IPS-20b (cell line): ENCODE results near the gene HSPBP1.

Experiments used
- H3K27ac ChIP-seq: one replicate; pipeline ENCODE4 v1.5.1; 2013; ENCODE audit warnings: low read length
- H3K27me3 ChIP-seq: 2 replicates; pipeline ENCODE4 v1.6.1; 2013; ENCODE audit warnings: mild to moderate bottlenecking, low read length, inconsistent platforms; ENCODE audit not compliant: insufficient read depth
- H3K36me3 ChIP-seq: 2 replicates; pipeline ENCODE4 v1.6.1; 2013; ENCODE audit warnings: low read depth, mild to moderate bottlenecking, inconsistent platforms, low read length, moderate library complexity; ENCODE audit not compliant: insufficient read depth
- H3K4me1 ChIP-seq: 2 replicates; pipeline ENCODE4 v1.6.1; 2013; ENCODE audit warnings: mild to moderate bottlenecking, control low read depth, inconsistent platforms, low read length, moderate library complexity; ENCODE audit not compliant: insufficient read depth
- H3K4me3 ChIP-seq: 2 replicates; pipeline ENCODE4 v1.5.1; 2013; ENCODE audit warnings: mild to moderate bottlenecking, low read length, inconsistent platforms
- H3K9ac ChIP-seq: 2 replicates; pipeline ENCODE4 v1.6.1; 2013; ENCODE audit warnings: low read depth, mild to moderate bottlenecking, inconsistent platforms, low read length, moderate library complexity
- H3K9me3 ChIP-seq: 2 replicates; pipeline ENCODE4 v1.6.1; 2013; ENCODE audit warnings: mild to moderate bottlenecking, low read depth, low read length, inconsistent platforms; ENCODE audit not compliant: insufficient read depth

The HSPBP1 gene

DNA sequence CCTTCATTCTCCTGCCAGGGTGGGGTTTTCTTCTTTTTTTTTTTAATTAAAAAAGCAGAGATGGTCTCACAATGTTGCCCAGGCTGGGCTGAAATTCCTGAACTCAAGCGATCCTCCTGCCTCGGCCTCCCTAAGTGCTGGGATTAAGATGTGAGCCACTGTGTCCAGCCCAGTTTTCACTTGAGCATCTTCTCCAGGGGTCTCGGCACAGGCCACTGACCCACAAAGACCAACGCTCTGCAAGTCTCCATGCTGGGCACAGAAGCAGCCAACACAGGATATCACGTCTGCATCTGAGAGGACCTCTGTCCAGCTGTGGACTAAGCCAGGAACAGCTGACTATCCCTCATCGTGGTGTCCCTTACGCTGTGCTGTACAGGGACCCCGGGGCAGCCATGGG, 41.9 kb downstream of the HSPBP1 start:
- peaks cover 89% of the 10 kb centered on the region for H3K36me3 ChIP-seq
- H3K9me3 ChIP-seq = no peaks in the 10 kb centered on the region
- no peak overlapping the region for H3K27ac ChIP-seq
- no peak overlapping the region for H3K9ac ChIP-seq
- H3K27me3 ChIP-seq = no peaks in the 10 kb centered on the region
- no peak overlapping the region for H3K4me3 ChIP-seq
- H3K4me1 ChIP-seq = no peaks in the 10 kb centered on the region

DNA sequence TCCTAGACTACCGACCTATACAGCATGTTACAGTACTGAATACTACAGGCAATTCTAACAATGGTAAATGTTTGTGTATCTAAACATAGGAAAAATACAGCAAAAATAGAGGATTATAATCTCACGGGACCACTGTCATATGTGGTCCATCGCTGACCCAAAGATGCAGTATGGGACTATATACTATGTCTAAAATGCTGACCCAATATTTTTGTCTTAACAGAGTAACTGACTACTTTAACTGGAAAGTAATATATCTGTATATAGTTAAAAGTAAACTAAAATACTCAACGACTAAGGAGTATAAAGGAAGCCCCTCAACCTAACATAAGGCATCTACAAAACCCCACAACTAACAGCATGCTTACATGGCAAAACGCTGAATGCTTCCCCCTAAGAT, 46.9 kb downstream of the HSPBP1 start:
- no peaks in the 10 kb centered on the region for H3K27me3 ChIP-seq
- no peak overlapping the region for H3K9ac ChIP-seq
- peaks cover 66% of the 10 kb centered on the region for H3K36me3 ChIP-seq
- no peak overlapping the region for H3K27ac ChIP-seq
- no peak overlapping the region for H3K4me3 ChIP-seq
- no peaks in the 10 kb centered on the region for H3K4me1 ChIP-seq
- no peaks in the 10 kb centered on the region for H3K9me3 ChIP-seq

DNA sequence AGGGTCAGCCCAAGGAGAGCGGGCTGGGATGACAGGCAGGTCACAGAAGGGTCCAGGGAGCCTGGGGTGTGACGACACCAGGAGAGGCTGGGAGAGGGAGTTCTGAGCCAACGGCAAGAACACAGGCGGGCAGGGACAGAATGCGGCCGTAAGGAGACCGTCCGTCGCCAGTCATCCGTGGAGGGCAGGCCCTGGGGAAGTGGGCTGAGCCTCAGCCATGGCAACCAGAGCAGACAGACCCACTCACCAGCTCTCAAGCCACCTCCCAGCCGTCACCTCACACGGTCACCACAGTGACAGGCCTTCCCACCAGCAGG, 47.7 kb downstream of the HSPBP1 start:
- H3K9me3 ChIP-seq = no peaks in the 10 kb centered on the region
- peaks cover 58% of the 10 kb centered on the region for H3K36me3 ChIP-seq
- no peaks in the 10 kb centered on the region for H3K27me3 ChIP-seq
- H3K4me3 ChIP-seq = no peak overlapping the region
- H3K9ac ChIP-seq = no peak overlapping the region
- H3K4me1 ChIP-seq = no peaks in the 10 kb centered on the region
- no peak overlapping the region for H3K27ac ChIP-seq

DNA sequence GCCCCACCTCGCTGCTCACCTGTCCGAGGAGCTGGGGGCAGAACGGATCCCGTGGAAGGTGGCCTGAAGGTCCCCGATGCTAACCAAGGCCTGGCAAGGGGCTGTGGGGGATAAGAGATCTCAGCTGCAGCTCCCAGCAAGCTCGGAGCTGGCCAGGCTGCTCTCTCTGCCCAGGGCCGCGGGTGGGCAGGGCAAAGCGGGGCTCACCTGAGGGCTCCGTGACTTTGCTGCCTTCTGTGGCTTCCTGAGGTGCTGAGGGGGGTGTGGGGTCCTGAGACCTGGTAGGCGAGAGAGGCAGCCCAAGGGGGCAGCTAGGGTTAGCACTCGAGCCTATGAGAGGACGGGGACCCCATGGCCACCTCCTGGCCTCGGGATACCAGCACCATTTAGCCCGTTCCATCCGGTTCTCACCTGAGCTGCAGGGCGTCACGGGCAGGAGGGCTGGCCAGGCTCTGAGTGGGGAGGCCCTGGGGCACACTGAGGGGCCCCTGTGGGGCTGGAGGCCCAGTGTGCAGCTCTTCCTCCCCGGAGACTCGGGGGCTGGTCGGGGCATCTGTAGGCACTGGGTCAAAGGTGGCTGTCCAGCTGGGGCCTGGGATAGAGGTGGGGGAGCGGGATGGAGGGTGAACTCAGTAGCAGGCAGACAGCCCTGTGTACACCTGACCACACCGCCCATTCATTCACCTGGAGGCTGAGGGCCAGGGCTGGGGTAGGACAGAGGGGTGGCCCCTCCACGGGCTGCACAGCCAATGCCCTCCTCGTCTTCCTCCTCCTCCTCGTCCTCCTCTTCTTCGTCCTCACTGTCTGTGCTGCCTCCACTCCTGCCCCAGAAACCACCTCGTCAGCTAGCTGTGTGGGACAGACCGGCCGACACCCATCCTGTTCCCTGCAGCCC, 48.3 kb downstream of the HSPBP1 start:
- H3K36me3 ChIP-seq = peaks cover 52% of the 10 kb centered on the region
- H3K4me1 ChIP-seq = no peaks in the 10 kb centered on the region
- no peak overlapping the region for H3K4me3 ChIP-seq
- no peak overlapping the region for H3K27ac ChIP-seq
- H3K9ac ChIP-seq = no peak overlapping the region
- no peaks in the 10 kb centered on the region for H3K9me3 ChIP-seq
- no peaks in the 10 kb centered on the region for H3K27me3 ChIP-seq

DNA sequence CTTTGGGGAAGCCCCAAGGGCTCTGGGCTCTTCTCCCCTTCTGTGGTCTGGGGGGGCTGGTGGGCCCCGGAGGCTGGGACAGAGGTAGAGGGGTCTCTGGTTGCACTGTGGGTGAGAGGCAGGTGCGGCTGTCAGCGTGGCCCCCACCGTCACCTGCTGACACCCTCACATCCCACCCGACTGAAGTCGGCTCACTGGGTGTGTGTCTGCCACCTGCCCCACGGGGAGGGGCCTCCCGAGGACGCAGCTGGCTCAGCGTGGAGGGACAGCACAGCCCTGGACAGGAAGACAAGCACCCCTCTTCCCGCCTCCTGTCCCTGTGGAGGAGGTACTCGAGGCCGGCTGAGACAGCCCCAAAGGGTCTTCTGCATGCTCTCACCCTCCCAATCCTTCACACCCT, 49.1 kb downstream of the HSPBP1 start:
- H3K9me3 ChIP-seq = no peaks in the 10 kb centered on the region
- no peak overlapping the region for H3K9ac ChIP-seq
- H3K36me3 ChIP-seq = peaks cover 44% of the 10 kb centered on the region
- no peaks in the 10 kb centered on the region for H3K27me3 ChIP-seq
- H3K4me1 ChIP-seq = no peaks in the 10 kb centered on the region
- no peak overlapping the region for H3K4me3 ChIP-seq
- no peak overlapping the region for H3K27ac ChIP-seq

DNA sequence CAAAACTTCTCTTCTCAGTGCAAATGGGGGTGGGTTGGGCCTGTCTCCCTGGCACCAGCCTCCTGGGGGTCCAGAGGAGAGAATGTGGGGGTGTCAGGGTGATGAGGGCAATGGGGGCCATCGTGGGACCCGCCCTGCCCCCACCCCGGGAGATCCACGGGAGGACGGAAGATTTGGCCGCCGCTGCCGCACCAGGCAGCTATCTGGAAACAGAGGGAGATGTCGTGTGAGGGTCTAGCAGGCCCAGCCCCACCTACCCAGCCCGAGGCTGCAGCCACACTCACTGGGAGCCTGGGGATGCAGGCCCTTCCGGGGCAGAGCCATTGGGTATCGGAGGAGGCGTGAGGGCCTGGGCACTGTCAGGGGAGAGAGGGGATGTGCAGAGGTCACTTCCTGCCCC, 49.6 kb downstream of the HSPBP1 start:
- Histone ChIP-seq H3K9me3 (no peaks in the 10 kb centered on the region), H3K27ac (no peak overlapping the region), H3K4me3 (no peak overlapping the region), H3K27me3 (no peaks in the 10 kb centered on the region), H3K36me3 (peaks cover 42% of the 10 kb centered on the region), H3K4me1 (no peaks in the 10 kb centered on the region), H3K9ac (no peak overlapping the region)

DNA sequence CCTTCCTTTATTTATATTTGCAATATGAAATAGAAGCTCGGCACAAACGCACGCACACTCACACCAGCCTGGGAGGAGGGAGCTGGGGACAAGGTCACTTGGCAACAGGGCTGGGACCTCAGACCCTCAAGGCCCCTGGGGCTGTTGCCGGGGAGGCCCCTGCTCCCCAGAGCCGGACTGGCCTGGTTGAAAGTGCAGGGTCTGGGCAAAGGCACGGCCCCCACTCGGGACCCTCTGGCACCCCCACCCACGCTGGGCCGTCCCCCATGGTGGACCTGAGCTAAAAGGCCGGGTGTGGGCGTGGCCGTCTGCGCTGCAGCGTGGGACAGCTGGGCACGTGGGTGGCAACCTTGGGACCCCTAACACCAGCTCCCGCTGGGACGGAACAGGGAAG, 50.1 kb downstream of the HSPBP1 start:
- Histone ChIP-seq H3K4me3 (no peak overlapping the region), H3K4me1 (no peaks in the 10 kb centered on the region), H3K36me3 (peaks cover 37% of the 10 kb centered on the region), H3K27ac (no peak overlapping the region), H3K9me3 (no peaks in the 10 kb centered on the region), H3K9ac (no peak overlapping the region), H3K27me3 (no peaks in the 10 kb centered on the region)

DNA sequence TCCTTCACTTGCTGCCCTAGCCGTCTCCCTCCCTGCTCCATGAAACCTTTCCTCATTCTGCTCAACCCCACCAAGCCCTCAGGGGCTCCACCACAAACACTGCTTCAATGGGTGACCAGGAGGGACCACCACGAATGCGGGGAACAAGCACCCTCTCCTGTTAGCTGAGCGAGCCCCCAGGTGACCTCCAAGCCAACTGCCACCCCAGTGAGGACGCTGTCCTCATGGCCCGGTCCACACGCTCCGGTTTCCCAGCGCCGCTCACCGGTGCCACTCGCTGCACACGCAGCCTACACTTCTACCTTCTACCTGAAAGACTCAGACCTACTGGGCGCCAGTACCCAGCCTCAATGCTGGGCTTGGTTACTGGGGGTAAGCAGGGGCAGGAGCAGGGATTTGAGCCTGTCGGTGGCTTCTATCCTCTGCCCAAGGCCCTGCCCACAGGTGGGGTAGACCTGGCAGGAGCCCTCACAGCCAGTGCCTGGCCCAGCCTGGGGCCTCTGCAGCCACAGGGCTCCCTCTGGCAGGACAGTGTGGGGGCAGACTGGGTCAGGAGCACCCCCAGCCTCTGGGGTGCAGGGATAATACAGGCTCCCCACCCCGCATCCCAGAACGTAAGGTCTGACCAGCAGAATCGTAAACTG, 50.6 kb downstream of the HSPBP1 start:
- Histone ChIP-seq H3K27ac (no peak overlapping the region), H3K36me3 (peaks cover 32% of the 10 kb centered on the region), H3K9ac (no peak overlapping the region), H3K4me3 (no peak overlapping the region), H3K9me3 (no peaks in the 10 kb centered on the region), H3K27me3 (no peaks in the 10 kb centered on the region), H3K4me1 (no peaks in the 10 kb centered on the region)

DNA sequence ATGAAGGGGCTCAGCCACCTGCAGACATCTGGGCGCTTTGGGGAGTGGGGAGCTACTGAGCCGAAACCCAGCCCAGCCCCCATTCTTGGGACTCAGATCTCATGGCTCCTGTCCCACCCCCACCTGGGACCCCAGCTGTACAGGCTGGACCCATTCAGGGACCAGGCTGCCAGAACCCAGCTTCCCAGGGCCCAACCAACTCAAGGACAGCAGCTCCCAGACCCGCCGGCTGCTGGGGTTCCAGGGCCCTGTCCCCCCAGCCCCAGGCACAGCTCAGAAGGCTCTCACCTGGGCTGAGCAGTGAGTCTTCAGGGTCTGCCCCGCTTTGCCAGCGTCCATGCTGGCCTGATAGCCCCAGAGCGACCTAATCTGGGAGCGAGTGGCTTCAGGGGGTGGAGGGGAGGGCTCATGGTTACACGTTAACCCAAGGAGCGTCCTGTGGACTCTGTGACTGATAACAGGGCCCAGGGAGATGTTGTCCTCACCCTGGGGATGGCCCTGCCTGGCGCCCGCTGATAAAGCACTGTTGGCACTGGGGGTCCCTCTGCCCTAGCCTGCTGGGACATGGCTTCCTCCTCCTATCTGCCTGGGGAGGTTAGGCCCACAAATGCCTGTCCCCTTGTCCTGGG, 51.4 kb downstream of the HSPBP1 start, which contains the start of gene TMEM86B:
TMEM86B (minus strand) TSS at position 361 of the 629 bp plus-strand sequence; CDS start at position 339, 22 bp downstream.
- Histone ChIP-seq H3K9me3 (no peaks in the 10 kb centered on the region), H3K27ac (no peak within 1 kb of the TSS), H3K4me1 (no peaks in the 10 kb centered on the region), H3K36me3 (peaks cover 26% of the 10 kb centered on the region), H3K9ac (no peak within 1 kb of the TSS; the same call in 1 of the 2 replicates), H3K4me3 (no peak within 1 kb of the TSS), H3K27me3 (no peaks in the 10 kb centered on the region)

DNA sequence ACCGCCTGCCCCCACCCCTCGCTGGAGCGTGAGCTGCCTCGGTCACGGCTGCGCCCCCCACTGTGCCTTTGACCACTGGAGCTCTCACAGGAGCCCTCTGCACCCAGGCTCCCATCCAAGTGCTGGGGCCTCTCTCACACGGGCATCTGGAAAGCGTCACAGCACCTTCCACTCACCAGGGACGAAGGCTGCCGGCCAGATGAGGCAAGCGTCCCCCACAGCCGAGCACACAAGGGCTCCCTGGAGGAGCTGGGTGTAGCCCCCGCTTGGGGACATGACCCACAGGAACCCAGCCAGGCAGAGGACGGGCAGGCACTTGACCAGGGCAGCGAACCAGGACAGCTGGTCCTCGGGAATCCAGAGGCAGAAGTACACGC, 51.9 kb downstream of the HSPBP1 start:
- Histone ChIP-seq H3K4me1 (no peaks in the 10 kb centered on the region), H3K9me3 (no peaks in the 10 kb centered on the region), H3K27ac (no peak overlapping the region), H3K36me3 (peaks cover 21% of the 10 kb centered on the region), H3K9ac (no peak overlapping the region), H3K27me3 (no peaks in the 10 kb centered on the region), H3K4me3 (no peak overlapping the region)

DNA sequence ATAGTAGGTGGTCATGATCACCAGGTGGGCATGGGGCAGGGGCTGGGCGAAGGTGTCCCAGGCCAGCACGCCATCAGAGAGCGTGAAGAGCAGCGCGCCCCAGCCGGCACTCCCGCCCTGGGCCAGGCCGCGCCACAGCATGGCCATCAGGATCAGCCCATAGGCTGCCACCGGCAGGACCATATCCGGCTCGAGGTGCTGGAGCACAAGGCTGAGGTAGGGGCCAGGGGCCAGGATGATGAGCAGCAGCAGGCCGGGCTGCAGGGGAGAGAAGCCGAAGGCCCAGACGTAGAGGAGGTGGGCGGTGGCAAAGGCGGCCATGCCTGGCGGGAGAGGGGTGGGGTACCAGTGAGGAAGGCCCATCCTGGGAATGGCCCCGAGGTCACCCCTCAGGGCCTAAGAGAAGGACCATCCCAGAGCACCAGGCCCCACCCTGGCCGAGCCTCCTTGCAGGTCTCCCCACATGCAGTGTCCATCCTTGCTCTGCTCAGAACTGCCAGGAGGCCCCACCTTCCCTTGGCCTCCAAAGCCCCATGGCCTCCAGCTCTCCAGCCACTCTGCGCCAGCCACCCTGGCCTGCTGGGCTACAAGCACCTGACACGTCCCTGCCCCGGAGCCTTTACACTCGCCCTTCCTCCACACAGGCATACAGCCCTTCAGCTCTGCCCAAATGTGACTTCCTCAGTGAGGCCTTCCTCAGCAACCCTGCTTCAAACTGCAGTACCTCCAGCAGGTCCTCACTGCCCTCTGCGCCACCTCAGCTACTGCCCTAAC, 52.5 kb downstream of the HSPBP1 start:
- Histone ChIP-seq H3K4me1 (no peaks in the 10 kb centered on the region), H3K27me3 (no peaks in the 10 kb centered on the region), H3K36me3 (peaks cover 15% of the 10 kb centered on the region), H3K9me3 (no peaks in the 10 kb centered on the region), H3K9ac (no peak overlapping the region), H3K4me3 (no peak overlapping the region), H3K27ac (no peak overlapping the region)
